Activated CD4-positive, alpha-beta T cell treated with anti-CD3 and anti-CD28 coated beads, Interleukin-2, amount 50 U/mL, for 24 hours (primary cell): ENCODE data around the gene BMP8B.
A peak's percentile ranks its signal among the peaks of the same experiment; 100 is the strongest.

Experiments used
- DNase-seq, 2 donors: peaks; one replicate each; pipeline ENCODE4 v3.0.0-alpha.2; 2020; ENCODE audit warnings: low read depth in 1 of 2, low spot score in 1 of 2

The BMP8B gene

DNA sequence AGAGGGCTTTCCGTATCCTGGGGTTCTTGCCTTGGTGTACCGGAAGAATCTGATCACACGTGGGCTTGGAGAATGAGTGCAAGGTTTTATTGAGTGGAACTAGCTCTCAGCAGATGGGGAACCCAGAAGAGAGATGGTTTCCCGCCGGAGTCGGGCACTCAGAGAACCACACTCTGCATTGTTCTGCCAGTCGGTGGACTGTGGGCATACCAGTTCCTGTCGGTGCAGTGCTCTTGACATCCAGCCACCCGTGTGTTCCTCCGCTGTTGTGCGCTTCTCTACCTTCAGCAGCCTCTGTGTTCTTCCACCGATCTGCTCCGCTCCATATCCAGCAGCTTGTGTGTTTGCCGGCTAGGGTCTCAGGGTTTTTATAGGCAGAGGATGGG lies 60.7 kb downstream of the BMP8B start:
- DNase-seq, result no peak

GRCh38 chr1:39727221-39727931 lies 61.3 kb downstream of the BMP8B start:
- DNase-seq, result no peak

DNA sequence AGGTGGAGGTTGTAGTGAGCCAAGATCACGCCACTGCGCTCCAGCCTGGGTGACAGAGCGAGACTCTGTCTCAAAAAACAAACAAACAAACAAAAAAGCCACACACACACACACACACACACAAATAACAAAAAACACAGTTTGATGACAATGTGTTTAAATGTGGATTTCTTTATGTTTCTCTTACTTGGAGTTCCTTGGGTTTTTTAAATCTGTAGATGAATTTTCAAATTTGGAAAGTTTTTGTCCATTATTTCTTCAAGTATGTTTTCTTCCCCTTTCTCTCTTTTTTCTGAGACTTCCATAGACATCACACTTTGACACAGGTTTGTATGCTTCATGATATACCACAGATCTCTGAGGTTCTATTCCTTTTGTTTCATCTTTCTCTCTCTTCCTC lies 62.1 kb downstream of the BMP8B start:
- no peak for DNase-seq

GRCh38 chr1:39722495-39722894 lies 66.2 kb downstream of the BMP8B start:
- DNase-seq, result no peak

- no peak for DNase-seq
These were observed 67.0 kb downstream of the BMP8B start for GRCh38 chr1:39721664-39722063.

GRCh38 chr1:39720094-39720999 lies 68.3 kb downstream of the BMP8B start:
- peak in 1 of 2 donors; percentile 19 for DNase-seq

GRCh38 chr1:39717809-39718208 lies 70.9 kb downstream of the BMP8B start:
- DNase-seq, result no peak

- no peak for DNase-seq
These were observed 75.1 kb downstream of the BMP8B start for GRCh38 chr1:39713557-39713956.

GRCh38 chr1:39711966-39712340 lies 76.7 kb downstream of the BMP8B start:
- no peak for DNase-seq

- DNase-seq, result no peak
These were observed 77.3 kb downstream of the BMP8B start for GRCh38 chr1:39711104-39711965.

- no peak for DNase-seq
These were observed 81.2 kb downstream of the BMP8B start for GRCh38 chr1:39707506-39707905.
